CD14-positive monocyte (primary cell): ENCODE measurements around the gene ZNF827. TPM values are rescaled to one million over a fixed set of nuclear protein-coding genes. Genes with fewer than 3 reads are reported as not detected.
A peak's percentile ranks its signal among the peaks of the same experiment; 100 is the strongest.

Source experiments
- DNase-seq, 3 donors: peaks; one replicate each; pipeline ENCODE4 v3.0.0-alpha.2; 2011 to 2022
- H2AFZ ChIP-seq: 2 replicates; pipeline ENCODE4 v1.6.0; 2012; ENCODE audit warnings: mild to moderate bottlenecking, low read depth, low read length, inconsistent platforms; ENCODE audit not compliant: insufficient read depth, poor library complexity, severe bottlenecking
- H3K27ac ChIP-seq, 2 donors: 1 replicate in 1 of 2; 2 replicates in 1 of 2; pipeline ENCODE4 v1.5.1; 2012 to 2013; ENCODE audit warnings: low read length in 2 of 2, control low read depth in 1 of 2, inconsistent platforms in 1 of 2, low read depth in 1 of 2, mild to moderate bottlenecking in 1 of 2
- H3K27me3 ChIP-seq, 2 donors: one replicate each; pipeline versions ENCODE4 v1.6.0 to v1.6.1; 2011 to 2013; ENCODE audit warnings: low read length in 2 of 2; ENCODE audit not compliant: control insufficient read depth in 2 of 2, insufficient read depth in 2 of 2
- H3K36me3 ChIP-seq, 2 donors: replicated peaks in 1 of 2; 1 replicate in 1 of 2; 2 replicates in 1 of 2; pipeline versions ENCODE4 v1.5.1 to v1.6.1; 2012 to 2013; ENCODE audit warnings: low read length in 2 of 2, control low read depth in 1 of 2, inconsistent platforms in 1 of 2, mild to moderate bottlenecking in 1 of 2; ENCODE audit not compliant: insufficient read depth in 2 of 2, control insufficient read depth in 1 of 2
- H3K4me1 ChIP-seq, 2 donors: 1 replicate in 1 of 2; 2 replicates in 1 of 2; pipeline versions ENCODE4 v1.5.1 to v1.6.1; 2012 to 2013; ENCODE audit warnings: low read length in 2 of 2, control low read depth in 1 of 2, inconsistent platforms in 1 of 2, mild to moderate bottlenecking in 1 of 2, moderate library complexity in 1 of 2; ENCODE audit not compliant: insufficient read depth in 2 of 2, control insufficient read depth in 1 of 2
- H3K4me2 ChIP-seq: replicated peaks from 2 replicates; pipeline ENCODE3; 2012; ENCODE audit warnings: low read length, moderate library complexity, mild to moderate bottlenecking; ENCODE audit not compliant: poor library complexity, severe bottlenecking; ENCODE audit errors: extremely low read depth
- H3K4me3 ChIP-seq, 3 experiments: fragments of 200-600 bp in 1 of 3; sonication (generic) in 1 of 3; replicated peaks in 1 of 3; 1 replicate in 2 of 3; 2 replicates in 1 of 3; pipeline ENCODE4 v1.5.1; 2011 to 2013; ENCODE audit warnings: low read length in 3 of 3, mild to moderate bottlenecking in 3 of 3, control low read depth in 2 of 3, low read depth in 2 of 3, inconsistent platforms in 1 of 3, moderate library complexity in 1 of 3
- H3K79me2 ChIP-seq: 2 replicates; pipeline ENCODE4 v1.6.0; 2012; ENCODE audit warnings: mild to moderate bottlenecking, control low read depth, inconsistent platforms, low read length, moderate library complexity; ENCODE audit not compliant: insufficient read depth
- H3K9ac ChIP-seq: 2 replicates; pipeline ENCODE4 v1.6.0; 2017; ENCODE audit warnings: low read length, mild to moderate bottlenecking; ENCODE audit not compliant: insufficient read depth, poor library complexity, severe bottlenecking
- H3K9me3 ChIP-seq, 2 donors: replicated peaks in 1 of 2; 1 replicate in 1 of 2; 2 replicates in 1 of 2; pipeline versions ENCODE4 v1.5.1 to v1.6.1; 2012 to 2013; ENCODE audit warnings: low read length in 2 of 2, control low read depth in 1 of 2; ENCODE audit not compliant: control insufficient read depth in 1 of 2, insufficient read depth in 1 of 2
- H4K20me1 ChIP-seq: 2 replicates; pipeline ENCODE4 v1.6.0; 2012; ENCODE audit warnings: mild to moderate bottlenecking, low read length, control low read depth, moderate library complexity; ENCODE audit not compliant: insufficient read depth
- H3K27ac Mint-ChIP-seq, 7 donors: one replicate each; pipeline ENCODE4 v1.8.0; 2020; ENCODE audit warnings: mild to moderate bottlenecking in 7 of 7, mixed read lengths in 7 of 7, moderate library complexity in 6 of 7, inconsistent platforms in 2 of 7
- H3K27me3 Mint-ChIP-seq, 3 donors: one replicate each; pipeline ENCODE4 v1.8.0; 2021 to 2022; ENCODE audit warnings: low read depth in 3 of 3, mild to moderate bottlenecking in 3 of 3, mixed read lengths in 3 of 3, moderate library complexity in 3 of 3, inconsistent platforms in 1 of 3
- H3K36me3 Mint-ChIP-seq, 2 donors: one replicate each; pipeline ENCODE4 v1.8.0; 2020; ENCODE audit warnings: mixed read lengths in 2 of 2, inconsistent platforms in 1 of 2, mild to moderate bottlenecking in 1 of 2
- H3K4me1 Mint-ChIP-seq: one replicate; pipeline ENCODE4 v1.8.0; 2020; ENCODE audit warnings: mild to moderate bottlenecking, mixed read lengths
- H3K4me3 Mint-ChIP-seq, 2 donors: one replicate each; pipeline ENCODE4 v1.8.0; 2020; ENCODE audit warnings: mild to moderate bottlenecking in 2 of 2, mixed read lengths in 2 of 2, moderate library complexity in 1 of 2
- H3K9me3 Mint-ChIP-seq, 7 donors: one replicate each; pipeline ENCODE4 v1.8.0; 2020 to 2022; ENCODE audit warnings: mixed read lengths in 7 of 7, mild to moderate bottlenecking in 6 of 7, moderate library complexity in 6 of 7, inconsistent platforms in 2 of 7
- WGBS: methylation state at CpG from one replicate; pipeline ENCODE4 v1.1.5; 2013; ENCODE audit warnings: missing lambda C conversion rate; ENCODE audit not compliant: insufficient coverage; 5-methylcytosine and 5-hydroxymethylcytosine counted together
- intact Hi-C, 2 donors: fragments of 100-400 bp; cut with micrococcal nuclease; formaldehyde crosslinking; loops; one replicate each; pipeline versions ENCODE4 v1.15.0 to v1.15.1; 2023
- polyA plus RNA-seq, 3 donors: library from polyadenylated mRNA; depleted of rRNA in 1 of 3; unstranded in 2 of 3; stranded (reverse) in 1 of 3; fragments of 300-500 nt in 2 of 3; fragments of >200 nt in 1 of 3; fragmentation: Illumina TruSeq in 2 of 3; gene quantifications; 1 replicate in 2 of 3; 2 replicates in 1 of 3; pipeline ENCODE4 v1.2.3, GENCODE V29; 2012 to 2021
- TF ChIP-seq, protein P1 (sequence below): fragments of 200-600 bp; IDR thresholded peaks from one replicate; pipeline ENCODE4 v1.8.0; 2022; ENCODE audit warnings: antibody characterized with exemption, mild to moderate bottlenecking

Gene ZNF827
- polyA plus RNA-seq, 3 donors, result 0.04 TPM; not detected in 2

DNA sequence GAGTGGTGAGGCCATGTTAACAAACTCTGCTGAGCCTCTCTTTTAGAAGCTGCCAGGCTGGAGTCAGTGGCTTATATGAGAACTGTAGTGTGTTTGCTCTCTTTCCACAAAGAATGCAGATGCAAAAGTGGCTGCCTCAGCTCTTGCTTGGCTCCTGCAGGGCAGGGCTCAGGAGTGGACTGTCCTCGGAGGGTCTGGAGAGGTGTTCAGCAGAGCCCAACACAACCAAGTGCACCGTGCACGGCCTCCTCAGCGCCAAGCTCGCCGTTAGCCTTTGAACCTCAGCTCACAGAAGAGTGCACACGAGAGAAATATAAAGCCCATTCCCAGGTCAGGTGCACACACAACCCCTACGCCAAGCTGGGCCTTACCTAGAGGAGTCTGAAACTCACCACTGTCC lies 175.9 kb downstream of the ZNF827 start:
- H3K9ac ChIP-seq, result no peak overlapping the region
- Mint-ChIP-seq H3K27ac (no peak overlapping the region), H3K27me3 (peaks cover 0 to 1% (median 0%) of the 10 kb centered on the region in 3 donors), H3K4me1 (peaks cover 3% of the 10 kb centered on the region), H3K4me3 (no peak overlapping the region), H3K9me3 (peaks cover 3 to 13% (median 7%) of the 10 kb centered on the region in 7 donors), H3K36me3 (peaks cover 0 to 3% of the 10 kb centered on the region in 2 donors)
- intact Hi-C loops, result no loop called here
- no peak overlapping the region for H3K4me2 ChIP-seq
- H3K27me3 ChIP-seq, result no peaks in the 10 kb centered on the region
- no peaks in the 10 kb centered on the region for H3K79me2 ChIP-seq
- no peak for DNase-seq
- no peak overlapping the region for H3K27ac ChIP-seq
- H3K9me3 ChIP-seq, result peaks cover 0 to 4% of the 10 kb centered on the region in 2 donors
- no peaks in the 10 kb centered on the region for H4K20me1 ChIP-seq
- H3K4me3 ChIP-seq, result no peak overlapping the region
- H3K36me3 ChIP-seq, result no peaks in the 10 kb centered on the region
- TF ChIP-seq, protein P1, sequence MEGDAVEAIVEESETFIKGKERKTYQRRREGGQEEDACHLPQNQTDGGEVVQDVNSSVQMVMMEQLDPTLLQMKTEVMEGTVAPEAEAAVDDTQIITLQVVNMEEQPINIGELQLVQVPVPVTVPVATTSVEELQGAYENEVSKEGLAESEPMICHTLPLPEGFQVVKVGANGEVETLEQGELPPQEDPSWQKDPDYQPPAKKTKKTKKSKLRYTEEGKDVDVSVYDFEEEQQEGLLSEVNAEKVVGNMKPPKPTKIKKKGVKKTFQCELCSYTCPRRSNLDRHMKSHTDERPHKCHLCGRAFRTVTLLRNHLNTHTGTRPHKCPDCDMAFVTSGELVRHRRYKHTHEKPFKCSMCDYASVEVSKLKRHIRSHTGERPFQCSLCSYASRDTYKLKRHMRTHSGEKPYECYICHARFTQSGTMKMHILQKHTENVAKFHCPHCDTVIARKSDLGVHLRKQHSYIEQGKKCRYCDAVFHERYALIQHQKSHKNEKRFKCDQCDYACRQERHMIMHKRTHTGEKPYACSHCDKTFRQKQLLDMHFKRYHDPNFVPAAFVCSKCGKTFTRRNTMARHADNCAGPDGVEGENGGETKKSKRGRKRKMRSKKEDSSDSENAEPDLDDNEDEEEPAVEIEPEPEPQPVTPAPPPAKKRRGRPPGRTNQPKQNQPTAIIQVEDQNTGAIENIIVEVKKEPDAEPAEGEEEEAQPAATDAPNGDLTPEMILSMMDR, result no peak
- no peaks in the 10 kb centered on the region for H3K4me1 ChIP-seq
- 100% methylated on average over 6 of the region's 8 CpGs for WGBS
- H2AFZ ChIP-seq, result no peak overlapping the region

DNA sequence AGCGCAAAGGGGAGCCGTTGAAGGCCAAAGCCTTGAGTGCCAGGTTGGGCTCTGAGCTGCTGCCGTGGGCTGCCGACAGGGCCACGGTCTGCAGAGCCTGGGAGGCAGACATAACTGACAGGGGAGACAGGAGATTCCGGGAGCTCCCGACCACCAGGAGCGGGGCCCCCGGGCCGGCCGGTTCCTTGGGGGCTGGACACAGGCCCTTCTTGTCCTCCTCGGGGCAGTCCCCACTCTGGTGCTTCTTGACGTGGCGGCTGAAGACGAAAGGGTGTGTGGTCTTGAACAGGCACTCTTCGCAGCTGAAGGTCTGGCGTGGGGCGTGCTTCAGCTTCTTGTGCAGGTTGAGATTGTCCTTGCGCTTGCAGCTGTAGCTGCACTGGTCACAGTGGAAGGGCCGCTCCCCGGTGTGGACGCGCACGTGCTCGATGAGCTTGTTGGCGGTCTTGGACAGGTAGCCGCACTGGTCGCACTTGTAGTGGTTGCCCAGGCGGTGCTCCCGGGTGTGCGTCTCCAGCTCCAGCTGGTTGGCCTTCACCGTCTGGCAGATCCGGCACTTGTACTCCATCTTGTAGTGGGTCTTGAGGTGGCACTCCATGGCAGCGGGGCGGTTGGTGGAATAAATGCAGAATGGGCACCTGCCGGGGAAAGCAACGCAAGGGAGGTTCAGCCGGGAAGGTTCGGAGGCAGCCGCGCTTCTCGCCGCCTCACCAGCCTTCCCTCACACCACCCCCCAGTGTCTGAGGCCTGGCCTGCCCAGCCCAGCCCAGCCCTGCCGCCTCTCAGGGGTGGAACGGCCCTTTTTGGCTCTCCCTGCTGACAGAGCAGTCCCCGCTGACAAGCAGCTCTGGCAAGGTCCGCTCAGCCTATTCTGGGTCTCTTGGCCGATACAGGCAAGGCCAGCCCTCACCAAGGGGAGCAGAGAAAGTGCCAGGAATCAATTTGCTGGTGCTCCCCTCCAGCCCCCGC lies 177.4 kb downstream of the ZNF827 start:
- WGBS, result over 99% methylated on average over 39 of the region's 49 CpGs
- Mint-ChIP-seq H3K9me3 (peaks cover 0 to 3% (median 0%) of the 10 kb centered on the region in 7 donors), H3K36me3 (peaks cover 0 to 2% of the 10 kb centered on the region in 2 donors), H3K4me1 (peaks cover 3% of the 10 kb centered on the region), H3K27me3 (no peaks in the 10 kb centered on the region), H3K4me3 (no peak overlapping the region), H3K27ac (peak overlapping the region in 1 of 7 donors; percentile 64)
- H3K9me3 ChIP-seq, result no peaks in the 10 kb centered on the region
- H3K4me2 ChIP-seq, result no peak overlapping the region
- H2AFZ ChIP-seq, result no peak overlapping the region
- no peaks in the 10 kb centered on the region for H3K4me1 ChIP-seq
- H3K9ac ChIP-seq, result no peak overlapping the region
- H3K79me2 ChIP-seq, result no peaks in the 10 kb centered on the region
- TF ChIP-seq, protein P1, result no peak
- H3K27ac ChIP-seq, result no peak overlapping the region
- DNase-seq, result no peak
- no peaks in the 10 kb centered on the region for H3K36me3 ChIP-seq
- no peaks in the 10 kb centered on the region for H3K27me3 ChIP-seq
- intact Hi-C loops, result no loop called here
- H3K4me3 ChIP-seq, result no peak overlapping the region
- H4K20me1 ChIP-seq, result no peaks in the 10 kb centered on the region
